Thyroid gland (tissue), 4 donors: ENCODE results near the gene ZBP1.

Source experiments
- CTCF ChIP-seq, 6 experiments: fragments of 200-600 bp in 3 of 6; fragments of 450-650 bp in 3 of 6; sonication (generic) in 3 of 6; IDR thresholded peaks; one replicate each; pipeline ENCODE4 v1.5.1; 2016 to 2019; ENCODE audit warnings: antibody characterized with exemption in 6 of 6, mild to moderate bottlenecking in 2 of 6, inconsistent platforms in 1 of 6, moderate library complexity in 1 of 6
- POLR2A ChIP-seq, 2 donors: fragments of 450-650 bp; IDR thresholded peaks; one replicate each; pipeline ENCODE4 v1.6.1; 2017; ENCODE audit warnings: antibody characterized with exemption in 2 of 2, mild to moderate bottlenecking in 2 of 2, moderate library complexity in 1 of 2

GRCh38 chr20:57654363-57654997 lies 34.3 kb upstream of the ZBP1 start:
- peak; percentile 77 to 93 (median 88) for TF ChIP-seq CTCF (IDR thresholded peaks at IDR 0.05)
- TF ChIP-seq POLR2A (IDR thresholded peaks at IDR 0.05) = no peak
